Gastrocnemius medialis (tissue), 4 donors: ENCODE results near the gene RXRA. TPM values are rescaled to one million over a fixed set of nuclear protein-coding genes. Genes with fewer than 3 reads are reported as not detected.

Experiments
- ATAC-seq, 2 donors: fragments of 150-250 bp; one replicate each; pipeline ENCODE4 v1.9.1; 2016
- DNase-seq, 2 donors: peaks; one replicate each; pipeline ENCODE4 v3.0.0-alpha.2; 2019
- H3K27ac ChIP-seq, 4 donors: fragments of 200-600 bp; sonication (generic); 1 replicate in 1 of 4; 2 replicates in 3 of 4; pipeline ENCODE4 v1.5.1; 2016 to 2018; ENCODE audit warnings: mild to moderate bottlenecking in 2 of 4, moderate library complexity in 1 of 4
- H3K27me3 ChIP-seq, 3 donors: fragments of 200-600 bp; sonication (generic) in 2 of 3; 1 replicate in 1 of 3; 2 replicates in 2 of 3; pipeline versions ENCODE4 v1.5.1 to v1.6.0; 2016 to 2019; ENCODE audit warnings: mild to moderate bottlenecking in 1 of 3, moderate library complexity in 1 of 3
- H3K36me3 ChIP-seq, 2 donors: fragments of 200-600 bp; sonication (generic) in 1 of 2; one replicate each; pipeline ENCODE4 v1.5.1; 2017 to 2018
- H3K4me1 ChIP-seq, 2 donors: fragments of 200-600 bp; sonication (generic) in 1 of 2; one replicate each; pipeline ENCODE4 v1.5.1; 2016 to 2017; ENCODE audit warnings: mild to moderate bottlenecking in 2 of 2
- H3K4me3 ChIP-seq, 4 donors: fragments of 200-600 bp; sonication (generic) in 3 of 4; 1 replicate in 1 of 4; 2 replicates in 3 of 4; pipeline ENCODE4 v1.5.1; 2016 to 2019; ENCODE audit warnings: mild to moderate bottlenecking in 2 of 4
- H3K9me3 ChIP-seq, 3 donors: fragments of 200-600 bp; sonication (generic) in 2 of 3; 1 replicate in 1 of 3; 2 replicates in 2 of 3; pipeline ENCODE4 v1.5.1; 2016 to 2019
- POLR2A ChIP-seq, 2 donors: fragments of 450-650 bp; IDR thresholded peaks; one replicate each; pipeline ENCODE4 v1.6.1; 2017; ENCODE audit warnings: antibody characterized with exemption in 2 of 2, mild to moderate bottlenecking in 2 of 2, moderate library complexity in 2 of 2
- in situ Hi-C, 4 donors: fragments of 200-750 bp; cut with MboI; loops; one replicate each; pipeline versions ENCODE4 v1.15.0 to v1.8.0; 2017; ENCODE audit warnings: low sequenced_read_pairs in 4 of 4
- intact Hi-C: fragments of 100-400 bp; cut with DNase I; formaldehyde crosslinking; loops from one replicate; pipeline ENCODE4 v1.15.1; 2023; ENCODE audit warnings: low total_unique reads
- total RNA-seq, 4 donors: library from RNA; depleted of rRNA; stranded (reverse); fragments of >200 nt; gene quantifications; one replicate each; pipeline versions ENCODE4 v1.1.0 to v1.2.3, GENCODE V29; 2016
- TF ChIP-seq, protein P1 (sequence below), 5 experiments: fragments of 450-650 bp in 3 of 5; fragments of 200-600 bp in 2 of 5; sonication (generic) in 2 of 5; IDR thresholded peaks in 4 of 5; conservative IDR thresholded peaks in 1 of 5; 1 replicate in 4 of 5; 2 replicates in 1 of 5; pipeline ENCODE4 v1.5.1; 2016 to 2019; ENCODE audit warnings: antibody characterized with exemption in 5 of 5, mild to moderate bottlenecking in 3 of 5, moderate library complexity in 3 of 5

Gene RXRA
- total RNA-seq, 4 donors from 2014 or later, result 70.8 to 224 (median 160) TPM

DNA sequence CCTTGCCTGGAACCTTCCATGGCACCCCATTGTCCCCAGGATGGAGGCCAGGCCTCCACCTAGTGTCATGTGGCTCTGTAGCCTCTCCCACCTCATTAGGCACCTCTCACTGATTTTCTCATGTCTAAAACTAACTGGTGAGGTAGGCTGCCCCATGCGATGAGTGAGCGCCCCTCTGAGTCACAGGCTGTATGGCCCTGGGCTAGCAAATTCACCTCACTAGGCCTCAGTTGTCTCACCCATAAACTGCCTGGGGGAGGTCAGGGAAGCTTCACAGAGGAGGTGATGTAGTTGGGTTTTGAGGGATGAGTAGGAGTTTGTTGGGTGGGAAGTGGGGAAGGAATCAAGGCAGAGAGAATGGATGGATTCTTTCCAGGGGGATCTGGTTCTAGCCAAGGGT is 8.8 kb downstream of the RXRA start:
- TF ChIP-seq POLR2A (IDR thresholded peaks at IDR 0.05), result no peak
- H3K9me3 ChIP-seq, result no peaks in the 10 kb centered on the region
- H3K4me1 ChIP-seq, result peaks cover 95 to 97% of the 10 kb centered on the region in 2 donors
- no peak for DNase-seq
- H3K36me3 ChIP-seq, result no peaks in the 10 kb centered on the region
- no peak overlapping the region for H3K4me3 ChIP-seq
- intact Hi-C loops, result no loop called here
- H3K27me3 ChIP-seq, result no peaks in the 10 kb centered on the region
- ATAC-seq, result no peak
- in situ Hi-C loops, result loop anchor here in 2 of 4 donors (10.0 to 25.0 kb wide), 2 partner anchors 102 to 110 kb away; no protein-coding TSS in a partner anchor
- H3K27ac ChIP-seq, result peak overlapping the region; percentile 94 to 99 (median 96)

DNA sequence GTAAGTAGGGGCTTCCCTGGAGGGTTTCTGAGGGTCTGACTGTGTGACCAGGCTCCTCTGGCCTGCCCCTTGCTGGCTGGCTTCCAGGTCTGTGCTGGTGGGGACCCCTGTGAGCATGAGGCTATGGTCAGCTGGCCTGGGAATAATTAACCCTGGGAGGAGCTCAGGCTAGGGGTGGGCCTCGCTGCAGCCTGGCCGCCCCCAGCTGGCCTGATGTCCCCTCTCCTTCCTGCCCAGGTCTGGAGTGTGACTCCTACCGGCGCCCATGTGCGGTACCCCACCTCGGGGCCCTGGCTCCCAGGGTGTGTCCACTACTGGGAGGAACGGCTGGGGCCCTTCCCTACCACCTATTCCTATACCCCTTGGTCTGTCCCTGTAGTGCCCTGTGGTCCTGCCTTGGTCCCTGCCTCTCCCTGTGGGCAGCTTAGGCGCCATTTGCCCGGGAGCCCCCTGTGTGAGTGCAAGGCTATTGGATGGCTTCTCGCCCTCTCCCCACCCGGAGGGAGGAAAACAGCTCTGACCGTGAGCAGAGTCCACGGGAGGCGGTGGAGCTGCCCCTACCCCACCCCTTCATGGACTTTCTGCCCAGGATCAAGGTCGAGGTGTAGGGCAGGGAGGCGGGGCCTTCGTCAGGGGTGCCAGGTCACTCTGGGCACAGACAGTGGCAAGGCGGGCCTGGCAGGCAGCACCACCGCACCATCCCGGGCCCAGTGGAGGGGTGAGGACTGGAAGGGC is 9.4 kb downstream of the RXRA start:
- H3K27me3 ChIP-seq, result no peaks in the 10 kb centered on the region
- H3K9me3 ChIP-seq, result no peaks in the 10 kb centered on the region
- H3K4me3 ChIP-seq, result peak overlapping the region in 1 of 4 donors; percentile 19
- H3K36me3 ChIP-seq, result no peaks in the 10 kb centered on the region
- DNase-seq, result peak in 1 of 2 donors; percentile 68
- peak in 1 of 2 donors; percentile 32 for ATAC-seq
- intact Hi-C loops, result loop anchor here (2.0 kb wide), 1 partner anchor 15 kb away; no protein-coding TSS in a partner anchor
- TF ChIP-seq POLR2A (IDR thresholded peaks at IDR 0.05), result no peak
- TF ChIP-seq, protein P1, sequence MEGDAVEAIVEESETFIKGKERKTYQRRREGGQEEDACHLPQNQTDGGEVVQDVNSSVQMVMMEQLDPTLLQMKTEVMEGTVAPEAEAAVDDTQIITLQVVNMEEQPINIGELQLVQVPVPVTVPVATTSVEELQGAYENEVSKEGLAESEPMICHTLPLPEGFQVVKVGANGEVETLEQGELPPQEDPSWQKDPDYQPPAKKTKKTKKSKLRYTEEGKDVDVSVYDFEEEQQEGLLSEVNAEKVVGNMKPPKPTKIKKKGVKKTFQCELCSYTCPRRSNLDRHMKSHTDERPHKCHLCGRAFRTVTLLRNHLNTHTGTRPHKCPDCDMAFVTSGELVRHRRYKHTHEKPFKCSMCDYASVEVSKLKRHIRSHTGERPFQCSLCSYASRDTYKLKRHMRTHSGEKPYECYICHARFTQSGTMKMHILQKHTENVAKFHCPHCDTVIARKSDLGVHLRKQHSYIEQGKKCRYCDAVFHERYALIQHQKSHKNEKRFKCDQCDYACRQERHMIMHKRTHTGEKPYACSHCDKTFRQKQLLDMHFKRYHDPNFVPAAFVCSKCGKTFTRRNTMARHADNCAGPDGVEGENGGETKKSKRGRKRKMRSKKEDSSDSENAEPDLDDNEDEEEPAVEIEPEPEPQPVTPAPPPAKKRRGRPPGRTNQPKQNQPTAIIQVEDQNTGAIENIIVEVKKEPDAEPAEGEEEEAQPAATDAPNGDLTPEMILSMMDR (IDR thresholded peaks at IDR 0.05 in 4 of 5, conservative IDR thresholded peaks at IDR 0.05 in 1 of 5), result no peak
- in situ Hi-C loops, result loop anchor here in 2 of 4 donors (10.0 to 25.0 kb wide), 2 partner anchors 102 to 109 kb away; no protein-coding TSS in a partner anchor
- H3K27ac ChIP-seq, result peak overlapping the region; percentile 87 to 96 (median 94)
- peaks cover 95 to 97% of the 10 kb centered on the region in 2 donors for H3K4me1 ChIP-seq

DNA sequence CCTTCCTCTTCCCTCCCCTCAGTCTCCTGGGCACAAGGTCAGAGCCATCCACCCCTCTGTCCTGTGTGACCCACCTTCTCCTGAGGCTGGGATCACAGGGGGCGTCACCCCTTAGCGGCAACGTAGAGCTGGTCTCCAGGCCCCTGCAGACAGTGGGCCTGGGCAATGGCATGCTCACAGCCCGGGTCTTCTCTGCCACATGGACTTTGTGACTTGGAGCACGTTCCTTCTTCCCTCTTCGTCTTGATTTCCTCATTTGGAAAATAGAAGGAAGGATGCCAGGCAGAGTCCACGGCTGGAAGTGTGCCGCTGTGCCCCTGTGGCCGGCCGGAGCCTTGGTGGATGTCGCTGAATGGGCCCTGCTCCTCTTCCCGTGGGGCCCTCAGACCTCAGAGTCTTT is 10.0 kb downstream of the RXRA start:
- intact Hi-C loops, result loop anchor here (2.0 kb wide), 1 partner anchor 15 kb away; no protein-coding TSS in a partner anchor
- Histone ChIP-seq H3K4me3 (peak overlapping the region in 1 of 4 donors; percentile 19), H3K27me3 (no peaks in the 10 kb centered on the region), H3K4me1 (peaks cover 95 to 97% of the 10 kb centered on the region in 2 donors), H3K36me3 (no peaks in the 10 kb centered on the region), H3K27ac (peak overlapping the region; percentile 87 to 96 (median 94)), H3K9me3 (no peaks in the 10 kb centered on the region)
- ATAC-seq (peak in 1 of 2 donors; percentile 3), DNase-seq (no peak)
- TF ChIP-seq POLR2A (IDR thresholded peaks at IDR 0.05), result no peak
- TF ChIP-seq, protein P1 (IDR thresholded peaks at IDR 0.05 in 4 of 5, conservative IDR thresholded peaks at IDR 0.05 in 1 of 5), result no peak
- in situ Hi-C loops, result loop anchor here in 2 of 4 donors (10.0 to 25.0 kb wide), 2 partner anchors 101 to 109 kb away; no protein-coding TSS in a partner anchor

DNA sequence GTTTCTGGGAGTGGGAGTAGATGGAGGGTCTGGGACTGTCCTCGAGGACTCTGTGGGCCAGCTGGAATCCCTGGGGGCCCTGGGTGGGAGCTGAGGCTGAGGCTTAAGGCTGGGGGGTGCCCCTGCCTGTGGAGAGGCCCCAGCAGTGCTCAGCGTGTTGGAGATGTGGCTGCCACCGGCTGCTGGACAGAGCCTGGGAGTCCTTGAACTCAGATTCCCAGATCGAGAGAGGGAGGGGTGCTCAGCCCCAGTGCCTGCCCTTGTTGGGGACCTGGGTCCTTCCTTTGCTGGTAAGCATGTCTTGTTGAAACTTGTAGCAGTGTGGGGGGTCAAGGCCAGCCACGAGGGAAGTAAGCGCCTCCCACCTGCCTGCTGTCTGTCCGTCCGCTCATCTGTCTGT is 10.7 kb downstream of the RXRA start:
- peaks cover 95 to 97% of the 10 kb centered on the region in 2 donors for H3K4me1 ChIP-seq

More for the DNA sequence above, 10.7 kb downstream of the RXRA start:
- intact Hi-C loops, result loop anchor here (2.0 kb wide), 1 partner anchor 14 kb away; no protein-coding TSS in a partner anchor
- Histone ChIP-seq H3K27ac (peak overlapping the region; percentile 87 to 96 (median 94)), H3K4me3 (no peak overlapping the region), H3K36me3 (no peaks in the 10 kb centered on the region), H3K9me3 (no peaks in the 10 kb centered on the region), H3K27me3 (no peaks in the 10 kb centered on the region)
- DNase-seq (no peak), ATAC-seq (no peak)
- no peak for TF ChIP-seq POLR2A (IDR thresholded peaks at IDR 0.05)
- TF ChIP-seq, protein P1 (IDR thresholded peaks at IDR 0.05 in 4 of 5, conservative IDR thresholded peaks at IDR 0.05 in 1 of 5), result no peak
- in situ Hi-C loops, result loop anchor here in 2 of 4 donors (10.0 to 25.0 kb wide), 2 partner anchors 100 to 108 kb away; no protein-coding TSS in a partner anchor
